Medulla oblongata (tissue), 1 donor: ENCODE measurements around the gene IGF1R.

Experiments
- DNase-seq: peaks from one replicate; pipeline ENCODE4 v3.0.0-alpha.2; 2015; ENCODE audit errors: extremely low spot score

Gene IGF1R

GRCh38 chr15:98794748-98795147, 146.4 kb downstream of the IGF1R start:
- no peak for DNase-seq

- DNase-seq: no peak
These were observed 147.6 kb downstream of the IGF1R start for GRCh38 chr15:98795980-98796379.

GRCh38 chr15:98796685-98797357, 148.5 kb downstream of the IGF1R start:
- DNase-seq: no peak

GRCh38 chr15:98798375-98798893, 150.1 kb downstream of the IGF1R start:
- DNase-seq: no peak

DNA sequence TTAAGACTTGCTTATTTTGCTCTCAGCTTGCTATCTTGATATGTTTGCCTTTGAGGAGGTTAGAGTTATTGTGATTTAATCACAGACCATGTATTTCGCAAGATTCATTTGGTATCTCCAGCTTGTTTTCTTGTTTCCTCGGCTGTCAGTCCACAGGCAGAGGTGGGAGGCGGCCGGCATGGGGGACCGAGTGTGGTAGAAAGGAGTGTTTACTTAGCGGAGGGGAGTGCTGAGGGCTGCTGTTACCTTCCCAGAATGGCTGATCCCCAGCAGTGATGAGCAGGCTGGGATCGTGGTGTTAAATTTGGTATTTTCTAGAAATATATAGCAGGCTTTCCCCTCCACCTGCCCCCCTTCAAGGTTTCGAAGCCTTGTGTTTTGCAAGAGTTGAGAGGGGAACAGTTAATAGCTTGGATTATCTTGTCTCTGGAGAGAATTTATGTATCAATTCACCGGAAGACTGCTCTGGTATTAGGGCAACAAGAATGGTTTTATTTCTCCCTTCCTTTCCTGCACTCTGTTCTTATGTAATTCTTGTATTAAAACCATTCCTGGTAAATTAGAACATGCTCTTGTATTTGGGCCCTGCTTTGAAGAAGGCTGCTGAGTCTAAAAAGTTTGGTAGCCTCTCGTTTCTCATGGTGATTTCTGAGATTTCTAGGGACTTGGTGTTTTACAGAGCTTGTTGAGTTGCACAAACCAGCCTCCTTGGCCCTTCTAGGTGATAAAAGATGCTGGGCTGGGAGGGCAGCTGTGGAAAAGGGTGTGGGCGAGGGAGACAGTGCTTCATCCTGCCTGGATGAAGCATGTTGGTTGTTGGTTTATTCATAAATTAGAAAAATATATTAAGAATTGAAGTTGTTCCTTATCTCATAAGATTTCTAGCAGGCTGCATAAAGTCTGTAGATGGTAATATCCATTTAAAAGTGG, 151.4 kb downstream of the IGF1R start:
- no peak for DNase-seq

- peak; percentile 91 for DNase-seq
These were observed 152.3 kb downstream of the IGF1R start for GRCh38 chr15:98800437-98801233.

DNA sequence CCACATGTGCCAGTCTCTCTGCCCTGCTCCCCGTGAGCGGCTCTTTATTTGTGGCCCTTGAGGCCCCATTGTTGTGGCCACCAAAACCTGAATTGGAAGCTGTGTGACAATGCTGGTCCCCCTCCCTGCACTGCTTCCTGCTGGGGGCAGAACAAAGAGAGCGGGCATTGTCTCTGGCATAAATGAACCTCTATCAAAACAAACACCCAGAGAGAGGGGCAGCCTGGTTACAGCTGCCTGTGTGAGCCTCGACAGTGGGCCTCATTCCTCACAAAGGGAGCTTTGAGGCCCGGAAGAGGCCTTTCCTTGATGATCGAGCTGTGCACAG, 152.9 kb downstream of the IGF1R start:
- DNase-seq: peak; percentile 95

- DNase-seq: no peak
These were observed 153.8 kb downstream of the IGF1R start for GRCh38 chr15:98802187-98802586.

DNA sequence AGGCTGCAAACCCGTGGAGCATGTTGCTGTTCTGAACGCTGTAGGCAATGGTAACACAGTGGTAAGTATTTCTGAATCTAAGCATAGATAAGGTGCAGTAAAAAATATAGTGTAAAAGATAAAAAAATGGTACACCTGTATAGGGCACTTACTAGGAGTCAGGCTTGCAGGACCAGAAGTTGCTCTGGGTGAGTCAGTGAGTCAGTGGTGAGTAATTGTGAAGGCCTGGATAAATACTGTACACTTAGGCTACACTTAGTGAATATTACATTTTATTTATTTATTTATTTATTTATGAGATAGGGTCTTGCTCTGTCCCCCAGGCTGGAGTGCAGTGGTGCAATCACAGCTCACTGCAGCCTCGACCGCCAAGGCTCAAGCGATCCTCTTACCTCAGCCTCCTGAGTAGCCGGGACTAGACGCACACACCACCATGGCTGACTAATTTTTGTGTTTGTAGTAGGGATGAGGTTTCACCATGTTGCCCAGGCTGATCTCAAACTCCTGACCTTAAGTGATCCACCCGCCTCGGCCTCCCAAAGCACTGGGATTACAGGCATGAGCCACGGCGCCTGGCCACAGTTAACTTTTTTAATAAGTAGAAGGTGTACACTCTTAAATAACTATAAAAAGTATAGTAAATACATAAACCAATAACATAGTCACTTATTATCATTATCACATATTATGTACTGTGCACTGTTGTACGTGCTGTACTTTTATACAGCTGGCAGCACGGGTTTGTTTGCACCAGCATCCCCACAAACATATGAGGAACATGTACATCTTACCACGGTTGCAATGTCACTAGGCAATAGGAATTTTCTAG, 155.1 kb downstream of the IGF1R start:
- DNase-seq: no peak

- DNase-seq: no peak
These were observed 155.7 kb downstream of the IGF1R start for GRCh38 chr15:98804057-98804380.

- DNase-seq: no peak
These were observed 157.3 kb downstream of the IGF1R start for GRCh38 chr15:98805434-98806274.

- DNase-seq: no peak
These were observed 158.0 kb downstream of the IGF1R start for GRCh38 chr15:98806275-98806895.

GRCh38 chr15:98807262-98807661, 158.9 kb downstream of the IGF1R start:
- DNase-seq: no peak

DNA sequence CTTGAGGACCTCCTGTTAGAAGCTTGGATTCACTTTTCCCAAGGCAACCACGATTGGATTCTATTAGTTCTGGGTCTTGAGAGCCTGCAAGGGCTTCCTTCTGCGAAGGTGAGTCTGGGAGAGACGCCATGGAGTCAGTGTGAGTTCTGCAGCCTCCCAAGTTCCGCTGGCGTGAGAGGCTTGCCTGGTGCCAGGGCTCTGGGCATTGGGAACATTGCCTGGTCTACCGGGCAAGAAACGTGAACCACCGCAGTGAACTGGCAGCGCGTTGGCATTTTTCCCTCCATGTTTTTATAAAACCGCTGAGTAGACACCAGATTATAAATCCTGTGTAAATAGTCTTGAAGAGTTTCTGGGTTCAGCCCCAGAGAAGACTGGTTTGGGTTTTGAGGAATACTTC, 160.9 kb downstream of the IGF1R start:
- DNase-seq: no peak

DNA sequence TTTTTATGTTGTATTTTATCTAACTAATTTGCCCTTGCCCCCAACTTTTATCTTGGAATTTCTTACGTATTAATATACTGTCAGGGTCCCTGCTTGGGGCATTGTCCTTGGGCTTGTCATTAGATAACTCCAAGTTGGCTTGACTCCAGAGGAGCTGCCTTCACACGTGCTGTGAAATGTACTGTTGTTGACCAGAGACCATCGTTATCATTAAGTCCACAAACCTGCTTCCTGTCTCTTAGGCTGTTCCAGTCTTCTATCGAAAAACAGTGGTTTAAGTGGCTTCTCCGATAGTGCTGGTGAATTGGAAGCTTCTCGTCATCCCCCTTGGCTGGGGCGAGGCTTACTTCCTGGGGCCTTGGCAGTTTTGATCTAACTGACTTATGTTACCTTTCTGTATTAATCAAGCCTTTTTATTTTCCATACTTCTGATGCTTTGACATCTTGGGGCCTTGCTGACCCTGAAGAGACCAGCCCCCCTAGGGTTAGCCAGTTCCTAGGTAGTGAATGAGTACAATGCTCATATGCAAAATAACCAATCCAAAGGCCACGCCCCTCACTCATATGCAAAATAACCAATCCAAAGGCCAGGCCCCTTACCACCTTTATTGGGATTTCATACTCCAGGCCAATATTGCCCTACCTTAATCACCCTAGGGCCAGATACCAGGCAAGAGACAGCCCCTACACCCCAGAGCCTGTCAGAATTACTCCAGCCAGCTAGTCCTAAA, 164.5 kb downstream of the IGF1R start:
- DNase-seq: no peak

DNA sequence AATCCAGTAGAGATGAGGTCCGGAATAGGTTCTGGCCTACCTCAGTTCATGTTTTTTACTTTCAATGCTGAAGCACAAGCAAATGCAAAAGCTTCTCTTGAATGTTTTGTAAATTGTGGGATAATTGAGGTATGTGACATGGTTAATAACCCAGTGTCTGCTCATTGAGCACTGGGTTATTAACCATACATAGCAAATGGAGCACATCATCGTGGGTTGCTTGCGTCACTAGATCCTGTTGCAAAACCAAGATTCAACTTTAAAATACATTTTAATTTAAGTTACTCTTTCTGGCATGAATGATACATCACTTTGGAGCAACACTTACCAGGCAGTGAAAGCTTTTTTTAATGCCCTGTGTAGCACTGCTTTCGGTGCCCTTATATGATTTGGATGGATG, 165.6 kb downstream of the IGF1R start:
- DNase-seq: no peak

- peak; percentile 89 for DNase-seq
These were observed 166.9 kb downstream of the IGF1R start for GRCh38 chr15:98815207-98815606.

DNA sequence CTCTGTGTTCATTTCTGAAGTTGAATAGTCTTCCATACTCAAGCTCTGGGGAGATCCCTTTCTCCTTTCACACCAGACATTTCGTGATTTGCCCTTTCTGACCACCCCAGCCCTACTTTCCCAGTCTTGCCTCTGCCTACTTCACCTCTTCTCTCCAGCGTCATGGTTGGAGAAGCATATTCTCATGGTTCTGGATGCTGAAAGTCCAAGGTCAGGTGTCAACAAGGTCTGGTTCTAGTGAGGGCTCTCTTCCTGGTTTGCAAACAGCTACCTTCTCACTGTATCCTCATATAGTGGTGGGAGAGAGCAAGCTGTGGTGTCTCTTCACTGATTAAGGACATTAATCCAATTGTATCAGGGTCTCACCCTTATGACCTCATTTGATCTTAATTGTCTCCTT, 169.4 kb downstream of the IGF1R start:
- no peak for DNase-seq

DNA sequence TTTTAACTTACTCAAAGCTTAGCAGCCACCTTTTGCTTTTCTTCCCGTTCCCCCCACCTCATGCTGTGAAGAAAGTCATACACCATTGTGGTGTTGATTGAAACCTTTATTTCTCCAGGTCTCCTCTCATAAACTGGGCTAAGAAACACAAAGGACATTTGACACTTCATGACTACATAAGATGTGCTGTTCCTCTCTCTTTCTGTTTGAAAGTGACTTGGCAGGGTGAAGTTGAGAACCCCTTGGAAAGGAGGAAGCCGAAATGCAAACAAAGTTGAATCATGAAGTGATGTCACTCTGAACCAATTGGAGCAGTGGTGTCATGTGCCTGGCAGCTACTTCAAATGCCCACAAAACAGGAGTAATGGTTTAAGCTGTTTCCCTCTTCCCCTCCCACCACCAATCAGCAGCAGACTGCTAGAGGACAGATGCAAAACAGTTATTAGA, 174.7 kb downstream of the IGF1R start:
- peak; percentile 37 for DNase-seq
